ENCODE results near the gene HCCS.

DNA sequence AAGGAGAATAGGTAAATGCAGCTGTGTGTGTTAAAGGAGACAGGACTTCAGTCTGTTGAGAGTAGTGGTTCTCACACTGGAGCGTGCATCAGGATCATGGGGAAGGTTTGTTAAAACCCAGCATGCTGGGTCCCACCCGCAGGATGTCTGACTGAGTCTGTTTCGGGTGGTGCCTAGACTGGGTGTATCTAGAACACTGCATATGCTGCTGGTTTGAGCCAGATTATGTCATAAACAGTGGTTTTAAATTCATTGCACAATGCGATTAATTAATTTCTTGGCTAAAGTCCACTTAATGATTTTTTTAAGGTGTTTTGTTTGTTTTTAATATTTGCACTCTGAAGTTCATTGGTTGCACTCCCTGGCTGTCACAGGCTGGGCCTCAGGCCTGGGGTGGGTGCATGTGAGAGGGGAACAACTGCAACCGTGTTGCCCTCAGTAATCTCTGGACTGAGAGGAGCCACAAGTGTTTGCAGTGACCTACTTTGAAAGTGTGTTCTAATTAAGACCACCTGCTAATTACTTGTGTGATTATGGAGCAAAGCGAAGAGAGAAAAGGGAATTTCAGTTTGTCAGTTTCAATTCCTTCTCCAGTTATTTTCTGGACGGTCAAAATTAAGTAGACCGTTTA is 8.3 kb downstream of the HCCS start:
- TF ChIP-seq POLR2AphosphoS5 (IDR thresholded peaks at IDR 0.05; ENCODE audit: low read depth) (no peak), GABPA (IDR thresholded peaks at IDR 0.05; ENCODE audit: low read depth) (no peak)
- TF ChIP-seq, protein P1, sequence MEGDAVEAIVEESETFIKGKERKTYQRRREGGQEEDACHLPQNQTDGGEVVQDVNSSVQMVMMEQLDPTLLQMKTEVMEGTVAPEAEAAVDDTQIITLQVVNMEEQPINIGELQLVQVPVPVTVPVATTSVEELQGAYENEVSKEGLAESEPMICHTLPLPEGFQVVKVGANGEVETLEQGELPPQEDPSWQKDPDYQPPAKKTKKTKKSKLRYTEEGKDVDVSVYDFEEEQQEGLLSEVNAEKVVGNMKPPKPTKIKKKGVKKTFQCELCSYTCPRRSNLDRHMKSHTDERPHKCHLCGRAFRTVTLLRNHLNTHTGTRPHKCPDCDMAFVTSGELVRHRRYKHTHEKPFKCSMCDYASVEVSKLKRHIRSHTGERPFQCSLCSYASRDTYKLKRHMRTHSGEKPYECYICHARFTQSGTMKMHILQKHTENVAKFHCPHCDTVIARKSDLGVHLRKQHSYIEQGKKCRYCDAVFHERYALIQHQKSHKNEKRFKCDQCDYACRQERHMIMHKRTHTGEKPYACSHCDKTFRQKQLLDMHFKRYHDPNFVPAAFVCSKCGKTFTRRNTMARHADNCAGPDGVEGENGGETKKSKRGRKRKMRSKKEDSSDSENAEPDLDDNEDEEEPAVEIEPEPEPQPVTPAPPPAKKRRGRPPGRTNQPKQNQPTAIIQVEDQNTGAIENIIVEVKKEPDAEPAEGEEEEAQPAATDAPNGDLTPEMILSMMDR (IDR thresholded peaks at IDR 0.05; ENCODE audit: insufficient read depth, low read length): no peak
- TF ChIP-seq, protein P2, sequence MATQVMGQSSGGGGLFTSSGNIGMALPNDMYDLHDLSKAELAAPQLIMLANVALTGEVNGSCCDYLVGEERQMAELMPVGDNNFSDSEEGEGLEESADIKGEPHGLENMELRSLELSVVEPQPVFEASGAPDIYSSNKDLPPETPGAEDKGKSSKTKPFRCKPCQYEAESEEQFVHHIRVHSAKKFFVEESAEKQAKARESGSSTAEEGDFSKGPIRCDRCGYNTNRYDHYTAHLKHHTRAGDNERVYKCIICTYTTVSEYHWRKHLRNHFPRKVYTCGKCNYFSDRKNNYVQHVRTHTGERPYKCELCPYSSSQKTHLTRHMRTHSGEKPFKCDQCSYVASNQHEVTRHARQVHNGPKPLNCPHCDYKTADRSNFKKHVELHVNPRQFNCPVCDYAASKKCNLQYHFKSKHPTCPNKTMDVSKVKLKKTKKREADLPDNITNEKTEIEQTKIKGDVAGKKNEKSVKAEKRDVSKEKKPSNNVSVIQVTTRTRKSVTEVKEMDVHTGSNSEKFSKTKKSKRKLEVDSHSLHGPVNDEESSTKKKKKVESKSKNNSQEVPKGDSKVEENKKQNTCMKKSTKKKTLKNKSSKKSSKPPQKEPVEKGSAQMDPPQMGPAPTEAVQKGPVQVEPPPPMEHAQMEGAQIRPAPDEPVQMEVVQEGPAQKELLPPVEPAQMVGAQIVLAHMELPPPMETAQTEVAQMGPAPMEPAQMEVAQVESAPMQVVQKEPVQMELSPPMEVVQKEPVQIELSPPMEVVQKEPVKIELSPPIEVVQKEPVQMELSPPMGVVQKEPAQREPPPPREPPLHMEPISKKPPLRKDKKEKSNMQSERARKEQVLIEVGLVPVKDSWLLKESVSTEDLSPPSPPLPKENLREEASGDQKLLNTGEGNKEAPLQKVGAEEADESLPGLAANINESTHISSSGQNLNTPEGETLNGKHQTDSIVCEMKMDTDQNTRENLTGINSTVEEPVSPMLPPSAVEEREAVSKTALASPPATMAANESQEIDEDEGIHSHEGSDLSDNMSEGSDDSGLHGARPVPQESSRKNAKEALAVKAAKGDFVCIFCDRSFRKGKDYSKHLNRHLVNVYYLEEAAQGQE (IDR thresholded peaks at IDR 0.05; ENCODE audit: insufficient replicate concordance, low read depth): no peak

Measured in HL-60 (cell line).